HG03439 (cell line): ENCODE measurements around the gene COPB1.
"Not testable (repeated sequence)": the region's sequence is repeated elsewhere in the genome, so short reads cannot be mapped to it uniquely, and the experiment has no call there.

Experiments used
- ATAC-seq: cut with Tn5 transposase; IDR thresholded peaks from one replicate; pipeline ENCODE4 v1.9.1; 2021; ENCODE audit warnings: mild to moderate bottlenecking, moderate library complexity; ENCODE audit not compliant: unreplicated experiment

The COPB1 gene, protein sequence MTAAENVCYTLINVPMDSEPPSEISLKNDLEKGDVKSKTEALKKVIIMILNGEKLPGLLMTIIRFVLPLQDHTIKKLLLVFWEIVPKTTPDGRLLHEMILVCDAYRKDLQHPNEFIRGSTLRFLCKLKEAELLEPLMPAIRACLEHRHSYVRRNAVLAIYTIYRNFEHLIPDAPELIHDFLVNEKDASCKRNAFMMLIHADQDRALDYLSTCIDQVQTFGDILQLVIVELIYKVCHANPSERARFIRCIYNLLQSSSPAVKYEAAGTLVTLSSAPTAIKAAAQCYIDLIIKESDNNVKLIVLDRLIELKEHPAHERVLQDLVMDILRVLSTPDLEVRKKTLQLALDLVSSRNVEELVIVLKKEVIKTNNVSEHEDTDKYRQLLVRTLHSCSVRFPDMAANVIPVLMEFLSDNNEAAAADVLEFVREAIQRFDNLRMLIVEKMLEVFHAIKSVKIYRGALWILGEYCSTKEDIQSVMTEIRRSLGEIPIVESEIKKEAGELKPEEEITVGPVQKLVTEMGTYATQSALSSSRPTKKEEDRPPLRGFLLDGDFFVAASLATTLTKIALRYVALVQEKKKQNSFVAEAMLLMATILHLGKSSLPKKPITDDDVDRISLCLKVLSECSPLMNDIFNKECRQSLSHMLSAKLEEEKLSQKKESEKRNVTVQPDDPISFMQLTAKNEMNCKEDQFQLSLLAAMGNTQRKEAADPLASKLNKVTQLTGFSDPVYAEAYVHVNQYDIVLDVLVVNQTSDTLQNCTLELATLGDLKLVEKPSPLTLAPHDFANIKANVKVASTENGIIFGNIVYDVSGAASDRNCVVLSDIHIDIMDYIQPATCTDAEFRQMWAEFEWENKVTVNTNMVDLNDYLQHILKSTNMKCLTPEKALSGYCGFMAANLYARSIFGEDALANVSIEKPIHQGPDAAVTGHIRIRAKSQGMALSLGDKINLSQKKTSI

DNA sequence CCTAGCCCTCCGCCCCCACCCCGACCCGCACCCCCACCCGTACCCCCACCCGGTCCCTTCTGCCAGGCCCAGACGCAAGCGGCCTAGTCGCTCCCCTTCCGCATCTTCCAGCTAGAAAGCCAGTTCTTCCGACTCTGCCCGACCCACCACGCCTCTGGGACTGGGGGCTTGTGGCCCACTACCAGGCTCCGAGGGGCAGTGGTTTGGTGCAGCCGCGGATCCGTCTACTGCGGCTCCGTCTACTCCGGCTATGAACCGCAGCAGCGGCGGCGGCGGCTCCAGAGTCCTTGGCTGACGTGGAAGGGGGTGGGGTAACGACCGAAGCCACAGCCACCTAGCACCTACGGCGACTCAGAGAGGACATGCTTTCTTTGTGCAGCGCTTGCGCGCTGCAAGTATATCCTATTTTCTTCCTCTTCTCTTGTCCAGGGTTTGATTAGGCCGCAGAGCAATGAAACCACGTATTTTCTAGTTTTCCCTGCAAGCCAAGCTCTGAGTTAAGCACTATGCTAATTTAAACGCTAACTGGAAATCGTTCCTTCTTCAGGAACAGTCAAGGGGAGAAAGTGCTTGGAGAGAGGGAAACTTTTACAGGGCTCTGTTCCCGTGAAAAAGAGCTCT is at the start of gene COPB1:
Gene COPB1 (minus strand): TSS at position 252 of the 621 bp plus-strand sequence. CDS start 883 bp downstream, outside the sequence.
- ATAC-seq = peak; percentile 89

DNA sequence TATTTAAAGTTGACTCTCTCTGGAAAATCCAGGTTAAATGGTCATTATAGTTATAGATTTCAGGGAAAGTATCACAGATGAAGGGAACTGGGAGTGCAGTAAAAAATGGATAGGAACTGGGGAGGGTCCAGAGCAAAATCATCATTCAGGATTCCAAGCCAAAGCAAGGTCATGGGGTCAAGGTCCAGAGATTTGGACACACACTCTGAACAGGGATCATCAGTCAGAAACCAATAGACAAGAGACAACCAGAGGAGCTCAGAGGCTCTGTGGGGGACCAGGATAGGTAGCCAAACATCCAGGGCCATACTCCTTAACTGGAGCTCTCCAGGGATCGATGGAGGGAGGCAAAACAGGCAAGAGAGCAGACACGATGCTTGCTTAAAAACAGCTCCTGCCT is 47.8 kb upstream of the COPB1 start:
- no peak for ATAC-seq

DNA sequence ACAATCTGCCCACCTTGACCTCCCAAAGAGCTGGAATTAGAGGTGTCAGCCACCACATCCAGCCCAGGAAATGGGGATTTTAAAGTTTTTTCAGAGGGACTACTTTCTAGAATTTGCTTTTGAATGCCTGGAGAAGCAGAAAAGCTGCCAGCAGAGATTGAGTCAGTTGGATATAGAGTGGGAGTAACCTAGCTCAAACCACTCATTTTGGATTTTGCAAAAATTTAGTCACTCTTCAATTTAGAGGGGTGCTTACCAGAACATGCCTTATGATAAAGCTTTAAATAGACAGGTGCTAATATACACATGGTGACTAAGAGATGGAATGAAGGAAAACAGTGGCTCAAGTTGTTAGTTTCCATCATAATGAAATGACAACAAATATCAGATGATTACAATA is 47.1 kb upstream of the COPB1 start:
- ATAC-seq = no peak

DNA sequence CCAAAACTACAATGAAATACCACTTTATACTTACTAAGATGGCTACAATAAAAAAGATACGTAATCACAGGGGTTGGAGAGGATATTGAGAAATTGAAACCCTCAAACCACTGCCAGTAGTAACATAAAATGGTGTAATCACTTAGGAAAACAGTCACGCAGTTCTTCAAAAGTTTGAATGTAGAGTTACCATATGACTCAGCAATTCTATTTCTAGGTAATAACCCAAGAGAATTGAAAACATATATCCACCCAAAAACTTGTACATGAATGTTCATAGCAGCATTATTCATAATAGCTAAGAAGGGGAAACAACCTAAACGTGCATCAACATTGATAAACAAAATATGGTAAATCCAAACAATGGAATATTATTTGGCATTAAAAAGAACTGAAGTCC is 45.0 kb upstream of the COPB1 start:
- peak; percentile 69 for ATAC-seq

DNA sequence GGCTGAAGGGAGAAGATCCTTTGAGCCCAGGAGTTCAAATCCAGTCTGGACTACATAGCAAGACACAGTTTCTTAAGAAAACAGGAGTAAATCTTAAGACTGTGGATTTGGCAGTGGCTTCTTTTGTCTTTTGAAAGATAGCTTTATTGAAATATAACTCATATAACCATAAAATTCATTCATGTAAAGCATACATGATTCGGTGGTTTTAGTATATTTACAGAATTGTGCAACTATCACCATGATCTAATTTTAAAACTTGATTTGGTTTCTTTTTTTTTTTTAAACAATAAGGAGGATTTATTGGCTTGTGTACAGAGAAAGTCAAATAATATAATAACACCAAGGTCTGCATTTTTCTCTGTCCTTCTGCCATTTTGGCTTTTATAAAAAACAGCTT is 43.6 kb upstream of the COPB1 start:
- no peak for ATAC-seq

DNA sequence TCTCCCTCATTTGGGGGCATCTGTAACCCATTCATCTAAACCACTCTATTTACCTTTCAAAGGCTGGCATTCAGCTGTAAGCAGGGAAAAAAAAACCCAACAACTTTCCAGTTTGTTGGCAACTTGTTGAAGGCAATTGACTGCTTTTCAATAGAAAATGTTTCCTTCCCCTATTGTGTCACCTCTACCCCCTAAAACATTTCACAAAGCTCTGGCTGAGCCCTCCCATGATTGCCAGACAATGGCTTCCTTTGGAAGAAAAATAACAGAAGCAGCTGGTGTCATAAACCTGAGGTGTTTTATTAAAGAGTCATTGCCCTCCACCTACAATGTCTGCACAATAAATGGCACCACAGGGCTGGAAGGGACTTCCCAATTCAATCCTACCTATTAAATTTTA is 42.7 kb upstream of the COPB1 start:
- ATAC-seq = no peak

DNA sequence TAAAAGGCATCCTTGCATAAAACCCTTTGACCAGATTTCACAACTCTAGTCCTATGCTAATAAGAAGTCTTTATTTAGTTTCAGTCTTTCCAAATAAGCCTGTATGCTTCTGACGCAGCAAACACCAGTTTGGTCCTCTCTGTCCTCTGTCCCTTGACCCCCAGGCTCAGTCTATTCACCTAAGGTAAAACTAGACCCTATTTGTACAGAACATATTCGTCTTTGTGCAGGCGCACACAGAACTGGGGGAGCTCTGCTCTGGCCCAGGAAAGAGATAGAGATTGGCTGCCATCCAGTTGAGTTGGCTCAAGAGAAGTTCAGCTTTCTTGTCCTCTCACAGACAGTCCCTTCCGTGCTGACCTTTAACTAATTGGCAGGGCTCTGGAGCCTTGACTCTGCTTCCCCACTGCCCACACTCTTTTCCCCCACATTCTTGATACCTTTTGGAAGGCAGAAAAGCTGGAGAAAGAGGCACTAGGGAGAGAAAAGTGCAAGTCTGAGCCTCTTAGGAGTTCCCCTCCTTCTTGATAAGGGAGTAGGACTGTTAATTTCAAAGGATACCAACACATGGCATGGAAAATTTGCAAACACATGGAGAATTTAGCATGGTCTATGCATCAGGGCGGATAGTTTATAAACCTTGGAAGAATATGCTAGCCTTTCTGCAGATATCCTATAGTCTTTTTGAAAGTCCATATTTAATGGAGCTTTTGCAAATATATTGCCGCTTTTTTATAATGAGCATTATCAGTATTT is 41.8 kb upstream of the COPB1 start:
- no peak for ATAC-seq

DNA sequence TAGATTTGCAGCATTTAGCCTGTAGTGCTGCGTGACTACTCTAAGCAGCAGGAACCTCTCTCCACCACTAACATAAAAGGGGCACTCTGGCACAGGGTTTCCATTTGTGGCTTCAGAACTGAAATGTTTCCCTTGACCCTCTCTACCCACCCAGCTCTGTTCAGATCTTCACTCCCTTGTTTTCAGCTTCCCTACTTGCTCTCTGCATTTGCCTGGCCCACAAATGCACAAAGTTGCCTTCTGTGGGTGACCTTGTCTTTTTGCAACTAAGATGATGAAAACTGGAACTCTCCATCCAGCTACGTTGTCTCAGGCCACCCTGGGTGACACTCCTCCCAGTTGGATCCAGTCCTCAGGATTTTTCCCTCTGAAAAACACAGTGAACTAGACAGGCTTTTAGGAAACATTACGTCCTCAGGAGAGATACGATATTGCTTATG is 40.4 kb upstream of the COPB1 start:
- no peak for ATAC-seq

DNA sequence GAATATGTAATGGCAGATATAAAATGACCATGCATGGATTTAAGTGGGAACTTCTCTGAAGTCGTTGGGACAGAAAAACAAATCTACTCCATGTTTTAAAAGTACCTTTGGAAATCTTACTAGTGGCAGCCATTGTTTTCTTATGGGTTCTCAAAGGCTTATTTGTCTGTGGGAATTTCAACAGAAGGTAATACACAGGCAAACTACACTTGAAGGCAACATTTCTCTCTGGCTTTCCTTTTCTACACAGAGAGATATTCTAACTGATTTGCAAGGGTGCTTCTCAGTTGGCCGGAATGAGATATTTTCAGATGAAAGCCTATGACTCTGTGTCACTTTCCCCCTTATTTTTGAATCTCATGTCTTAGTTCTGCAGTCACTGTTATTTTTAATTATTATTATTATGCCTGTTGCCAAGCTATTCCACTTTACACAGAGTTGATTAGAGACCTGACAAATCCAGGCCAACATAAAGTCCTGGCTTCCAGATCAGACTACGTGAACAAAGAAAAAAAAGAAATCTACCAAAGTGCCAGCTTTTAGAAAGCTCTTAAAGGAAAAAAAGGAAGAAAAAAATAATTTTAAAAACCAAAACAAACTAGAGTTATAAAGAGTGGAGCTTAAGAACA is 39.4 kb upstream of the COPB1 start:
- ATAC-seq = no peak

DNA sequence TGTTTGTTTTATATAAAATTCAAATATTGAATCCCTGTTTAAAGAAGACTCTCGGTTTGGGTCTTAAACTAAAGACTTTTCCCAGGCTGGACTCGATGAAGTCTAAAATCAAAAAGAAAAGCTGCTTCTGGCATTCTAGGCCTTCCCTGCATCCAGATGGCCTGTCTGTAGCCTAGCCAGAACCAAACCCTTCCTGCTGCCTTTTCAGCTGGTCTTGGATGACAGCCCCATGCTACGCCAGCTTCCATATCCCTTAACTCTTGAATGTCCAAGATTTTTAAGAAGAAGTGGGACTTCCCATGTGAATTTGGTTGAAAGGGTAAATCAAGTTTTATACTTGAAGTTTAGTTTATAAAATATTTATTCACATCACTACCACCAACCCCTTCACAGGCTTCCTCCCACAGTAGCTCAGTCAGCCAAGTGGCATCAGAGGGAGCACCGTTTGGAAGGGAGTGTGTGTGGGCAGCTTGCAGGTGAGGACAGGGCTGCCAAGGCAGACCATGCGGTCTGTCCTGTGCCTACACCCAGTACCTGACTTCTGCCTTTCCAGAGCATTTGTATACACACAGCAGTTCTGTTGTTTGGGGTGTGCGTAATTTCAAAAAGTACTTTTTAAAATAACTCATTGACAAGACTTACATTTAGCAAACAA is 38.8 kb upstream of the COPB1 start:
- ATAC-seq = no peak

DNA sequence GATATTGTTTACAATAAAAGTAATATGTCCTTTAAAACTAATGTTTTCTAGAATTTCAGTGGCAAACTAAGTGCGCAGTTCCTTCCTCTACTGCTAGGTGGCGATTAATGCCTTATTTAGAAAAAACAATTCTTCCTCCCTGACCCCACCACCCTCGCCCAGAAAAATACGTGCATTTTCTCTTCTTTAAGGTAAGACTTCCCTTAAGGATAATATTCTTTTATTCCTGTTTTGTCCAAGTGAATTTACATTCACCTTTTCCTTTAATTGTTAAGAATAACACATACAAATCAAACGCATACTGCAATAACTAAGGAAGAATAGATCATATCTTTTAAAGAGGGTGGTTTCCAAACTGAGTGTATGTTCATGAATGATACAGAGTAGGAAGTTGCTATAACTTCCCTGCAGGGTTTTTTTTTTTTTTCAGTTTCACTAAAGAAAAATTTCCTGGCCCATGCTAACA is 37.6 kb upstream of the COPB1 start:
- no peak for ATAC-seq

DNA sequence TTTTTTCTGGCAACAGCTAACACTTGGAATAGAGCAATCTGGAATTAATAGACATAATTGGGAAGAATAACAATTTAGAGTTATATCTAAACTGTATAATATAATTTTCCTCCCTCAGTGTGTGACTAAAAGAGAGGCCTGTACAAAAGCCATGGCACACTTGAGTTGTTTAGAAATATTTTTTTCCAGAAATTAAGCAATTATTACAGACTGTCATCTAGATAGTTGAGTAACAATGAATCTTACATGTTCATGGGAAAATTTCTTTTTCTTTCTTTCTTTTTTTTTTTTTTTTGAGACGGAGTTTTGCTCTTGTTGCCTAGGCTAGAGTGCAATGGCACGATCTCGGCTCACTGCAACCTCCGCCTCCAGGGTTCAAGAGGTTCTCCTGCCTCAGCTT is 35.6 kb upstream of the COPB1 start:
- not testable (repeated sequence) for ATAC-seq

DNA sequence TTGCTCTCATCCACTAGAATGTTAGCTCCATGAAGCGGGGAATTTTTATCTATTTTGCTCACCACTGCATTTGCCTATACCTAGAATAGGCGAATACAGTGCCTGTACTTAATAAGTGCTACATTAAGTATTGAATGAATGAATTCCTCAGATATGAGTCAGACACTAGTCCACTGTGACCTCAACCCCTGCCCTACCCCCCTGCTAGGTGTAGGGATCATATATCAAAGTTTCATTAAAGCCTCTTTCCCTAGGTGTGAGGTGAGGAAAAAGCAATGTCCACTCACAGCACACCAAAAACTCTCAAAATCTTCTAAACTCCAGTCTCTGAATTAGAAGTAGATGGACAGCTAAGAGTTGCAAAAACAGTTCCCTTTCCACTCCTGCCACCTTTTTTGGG is 30.3 kb upstream of the COPB1 start:
- no peak for ATAC-seq

DNA sequence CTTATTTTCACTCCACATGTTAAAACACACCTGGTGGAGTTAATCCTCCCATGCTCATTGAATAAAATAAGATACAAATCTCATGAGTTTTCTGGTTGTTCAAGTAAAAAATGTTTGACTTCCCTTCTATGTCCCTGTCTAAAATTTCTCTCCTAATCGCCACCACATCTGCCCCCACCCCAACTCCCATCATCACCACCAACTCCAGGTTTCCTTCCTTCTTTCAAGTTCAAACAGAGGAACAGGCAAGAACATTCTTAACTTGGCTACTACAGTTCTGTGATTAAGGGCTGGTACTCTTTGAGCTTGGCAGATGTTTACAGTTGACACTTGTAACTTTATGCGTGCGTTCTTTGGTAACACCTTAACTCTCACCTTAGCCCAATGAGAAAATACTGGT is 29.7 kb upstream of the COPB1 start:
- no peak for ATAC-seq

DNA sequence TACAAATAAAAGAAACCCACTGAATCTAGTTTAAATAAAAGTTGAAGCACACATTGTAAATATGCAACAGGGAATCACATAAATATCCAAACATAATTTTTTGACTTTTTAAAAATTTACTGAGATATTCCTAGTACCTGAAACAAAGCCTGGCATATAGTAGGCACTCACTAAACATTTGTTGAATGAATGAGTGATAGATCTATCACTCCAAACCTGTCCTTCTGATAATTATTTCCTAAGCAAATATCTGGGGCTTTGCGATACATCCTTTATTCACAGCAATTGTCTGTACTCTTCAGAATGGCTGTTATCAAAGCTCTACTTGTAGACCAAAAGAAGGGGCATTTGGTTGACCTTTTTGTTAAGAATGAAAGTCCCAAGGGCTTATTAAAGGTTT is 23.2 kb upstream of the COPB1 start:
- no peak for ATAC-seq

DNA sequence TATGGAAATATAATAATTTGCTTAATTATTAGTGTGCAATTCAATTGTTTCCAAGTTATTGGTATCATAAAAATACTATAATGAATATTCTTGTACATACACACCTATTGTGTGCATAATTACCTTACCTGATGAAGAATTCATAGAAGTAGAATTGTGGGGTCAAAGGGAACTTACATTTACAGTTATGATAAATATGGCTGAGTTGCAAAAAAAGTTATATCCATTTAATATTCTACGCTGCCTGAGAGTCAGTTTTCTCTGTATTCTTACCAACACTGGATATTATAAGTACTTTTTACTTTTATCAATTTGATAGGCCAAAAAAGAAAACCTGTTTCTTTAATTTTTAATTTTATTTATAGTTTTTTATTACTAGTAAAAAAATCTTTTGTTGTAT is 22.6 kb upstream of the COPB1 start:
- no peak for ATAC-seq

DNA sequence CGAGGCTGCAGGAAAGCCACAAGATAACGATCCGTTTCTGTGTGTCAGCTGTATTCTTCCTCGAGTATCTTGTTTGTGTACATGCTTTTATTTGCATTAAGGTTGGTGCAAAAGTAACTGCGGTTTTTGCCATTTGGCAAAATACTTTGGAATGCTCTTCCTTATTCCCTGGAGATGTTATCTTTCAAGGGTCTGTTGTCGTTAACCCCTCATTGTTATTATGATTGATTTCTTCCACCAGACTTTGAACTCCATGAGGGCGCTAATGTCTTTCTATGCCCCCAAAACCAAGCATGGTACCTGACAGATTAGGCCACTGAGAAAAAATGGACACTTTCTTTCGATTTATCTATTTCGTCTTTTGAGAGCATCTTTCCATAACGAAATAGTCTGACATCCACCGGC is 21.1 kb upstream of the COPB1 start:
- no peak for ATAC-seq

DNA sequence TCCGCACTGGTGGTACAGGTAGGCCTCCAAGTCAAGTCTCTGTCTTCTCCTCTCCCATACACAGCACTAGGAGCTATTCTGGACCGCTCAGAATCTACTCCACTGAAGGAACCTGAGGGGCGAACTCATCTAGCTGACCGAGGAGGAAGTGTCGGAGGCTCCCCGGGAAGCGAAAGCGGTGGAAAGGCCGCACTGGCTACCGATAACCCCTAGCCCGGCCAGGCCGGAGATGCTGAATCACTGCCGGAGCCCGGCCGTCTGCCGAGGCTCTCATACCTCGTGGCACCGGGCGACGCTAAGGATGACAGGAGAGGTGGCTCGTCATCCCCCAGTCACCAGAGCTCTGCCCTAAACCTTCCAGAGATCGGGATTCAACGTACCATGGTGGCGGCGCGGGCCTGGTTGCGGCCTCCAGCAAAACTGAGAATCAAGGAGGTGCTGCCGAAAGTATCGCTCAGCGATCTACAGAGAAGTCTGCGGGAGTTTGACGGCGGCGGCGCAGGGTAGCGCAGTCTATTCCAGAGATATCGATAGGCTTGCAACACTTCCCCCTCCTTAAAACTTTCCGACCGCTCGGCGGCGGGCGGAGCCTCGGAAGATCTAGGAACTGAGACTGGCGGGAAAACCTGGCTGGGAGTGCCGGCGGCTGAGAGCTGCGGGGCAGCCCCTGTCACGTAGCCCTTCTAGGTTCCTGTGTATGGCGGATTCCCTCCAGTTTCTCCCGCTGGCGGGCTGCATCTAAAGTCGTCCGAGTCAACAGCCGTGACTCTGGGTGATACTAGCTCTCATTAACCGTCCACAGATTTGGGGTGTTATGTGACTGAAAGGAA is 20.5 kb upstream of the COPB1 start, which contains the start of gene PSMA1:
Gene PSMA1 (minus strand): TSS at position 470 of the 830 bp plus-strand sequence. CDS start 87 bp downstream, at position 383.
- peak; percentile 93 for ATAC-seq

DNA sequence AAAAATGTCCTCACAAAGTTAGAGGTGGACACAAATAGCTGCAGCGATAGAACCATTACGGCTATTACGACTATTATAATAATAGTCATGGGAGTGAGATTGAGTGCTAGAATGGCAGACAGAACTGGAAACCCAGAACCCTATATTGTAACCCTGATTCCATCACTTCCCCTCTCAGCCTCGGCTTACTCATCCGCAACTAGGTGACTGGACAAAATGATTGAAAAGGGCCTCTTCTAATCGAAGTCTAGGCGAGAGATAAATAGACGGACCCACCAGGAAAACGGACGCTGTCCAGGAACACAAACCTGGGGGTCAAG is 19.9 kb upstream of the COPB1 start:
- ATAC-seq = peak; percentile 1
